Naive thymus-derived CD8-positive, alpha-beta T cell (primary cell): ENCODE results near the gene FOXB1. TPM values are rescaled to one million over a fixed set of nuclear protein-coding genes. Genes with fewer than 3 reads are reported as not detected.
A peak's percentile ranks its signal among the peaks of the same experiment; 100 is the strongest.

Source experiments
- ATAC-seq, 2 donors: fragments of 150-1000 bp; cut with Tn5 transposase in 1 of 2; sonication (Bioruptor Pico), chemical (Tn5 transposase) in 1 of 2; 1 replicate in 1 of 2; 2 replicates in 1 of 2; pipeline ENCODE4 v1.10.0; 2021; ENCODE audit warnings: mild to moderate bottlenecking in 2 of 2, moderate library complexity in 2 of 2
- POLR2A ChIA-PET: fragments of 350-600 bp; sonication (Branson Sonifier 250); formaldehyde crosslinking; loops from one replicate; lab custom pipeline; 2021; ENCODE audit warnings: antibody characterized with exemption; lab: Charles Lee
- DNase-seq, 10 donors: peaks; one replicate each; pipeline versions ENCODE4 v3.0.0 to v3.0.0-alpha.2; 2020 to 2022
- H3K27ac Mint-ChIP-seq, 10 donors: one replicate each; pipeline ENCODE4 v1.8.0; 2020 to 2022; ENCODE audit warnings: mild to moderate bottlenecking in 10 of 10, mixed read lengths in 10 of 10, moderate library complexity in 4 of 10, inconsistent platforms in 1 of 10
- H3K27me3 Mint-ChIP-seq, 5 donors: one replicate each; pipeline ENCODE4 v1.8.0; 2021 to 2022; ENCODE audit warnings: mixed read lengths in 5 of 5
- H3K36me3 Mint-ChIP-seq, 3 donors: one replicate each; pipeline ENCODE4 v1.8.0; 2020 to 2022; ENCODE audit warnings: mixed read lengths in 3 of 3, mild to moderate bottlenecking in 2 of 3, inconsistent platforms in 1 of 3
- H3K4me1 Mint-ChIP-seq, 4 donors: one replicate each; pipeline ENCODE4 v1.8.0; 2021 to 2022; ENCODE audit warnings: mixed read lengths in 4 of 4
- H3K4me3 Mint-ChIP-seq, 10 donors: one replicate each; pipeline ENCODE4 v1.8.0; 2020 to 2022; ENCODE audit warnings: mild to moderate bottlenecking in 10 of 10, mixed read lengths in 10 of 10, moderate library complexity in 6 of 10, inconsistent platforms in 1 of 10
- H3K9me3 Mint-ChIP-seq, 9 donors: one replicate each; pipeline ENCODE4 v1.8.0; 2020 to 2022; ENCODE audit warnings: mixed read lengths in 9 of 9, mild to moderate bottlenecking in 3 of 9, inconsistent platforms in 1 of 9, moderate library complexity in 1 of 9
- polyA plus RNA-seq, 3 donors: library from polyadenylated mRNA; unstranded; fragments of 300-500 nt; fragmentation: Illumina TruSeq; gene quantifications; one replicate each; pipeline ENCODE4 v1.2.3, GENCODE V29; 2021
- total RNA-seq, 8 experiments: library from RNA in 2 of 8; stranded (reverse) in 2 of 8; gene quantifications; one replicate each; pipeline ENCODE4 v1.2.3 and lab custom pipeline; 2021 to 2026

FOXB1 gene
- total and polyA plus RNA-seq, 5 experiments from 2014 or later, result 0.09 to 0.25 (median 0.13) TPM; not detected in 2

DNA sequence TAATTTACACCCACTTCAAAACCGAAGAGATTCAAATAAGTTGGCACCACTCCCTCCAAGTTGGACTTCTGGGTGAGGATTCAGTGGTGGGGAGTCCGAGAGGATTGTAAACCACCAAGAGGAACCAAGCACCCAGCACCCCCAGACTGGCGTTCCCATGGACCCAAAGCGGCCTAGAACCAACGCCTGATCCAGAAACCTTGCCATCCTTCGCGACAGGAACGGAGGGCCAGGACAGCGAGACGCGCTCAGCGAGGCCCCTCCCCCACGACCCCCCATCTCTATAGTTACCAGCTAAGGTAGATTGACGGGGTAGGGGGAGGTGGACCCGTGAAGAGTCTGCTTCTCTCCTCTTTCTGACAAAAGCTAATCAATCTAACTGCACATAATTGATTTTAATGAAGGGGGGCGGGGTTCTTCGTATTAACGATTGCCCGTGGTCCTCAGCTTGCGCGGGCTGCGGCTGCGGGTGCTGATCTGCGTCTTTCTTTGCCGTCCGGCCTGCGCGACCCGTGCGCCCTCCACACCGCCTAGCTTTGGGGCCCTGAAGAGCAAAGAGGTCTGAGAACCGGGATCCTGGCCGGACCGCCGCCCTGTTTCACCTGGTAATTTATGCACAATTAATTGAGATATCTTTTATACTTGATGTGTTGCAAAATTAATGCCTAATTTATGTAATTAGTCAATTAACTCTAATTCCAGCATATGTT lies 10.9 kb upstream of the FOXB1 start:
- peaks cover 0 to 7% (median 0%) of the 10 kb centered on the region in 9 donors for H3K9me3 Mint-ChIP-seq
- no peak overlapping the region for H3K4me3 Mint-ChIP-seq
- H3K4me1 Mint-ChIP-seq, result peaks cover 9 to 34% (median 21%) of the 10 kb centered on the region in 4 donors
- ATAC-seq (no peak), DNase-seq (no peak)
- no peak overlapping the region for H3K27ac Mint-ChIP-seq
- H3K36me3 Mint-ChIP-seq, result peaks cover 0 to 3% (median 0%) of the 10 kb centered on the region in 3 donors
- POLR2A ChIA-PET, result interaction anchor here (4.0 kb wide), 1 partner anchor 11 kb away, joined by 18 read pairs; the partner anchor contains the start of gene FOXB1
- H3K27me3 Mint-ChIP-seq, result peaks cover 45 to 86% (median 65%) of the 10 kb centered on the region in 5 donors

DNA sequence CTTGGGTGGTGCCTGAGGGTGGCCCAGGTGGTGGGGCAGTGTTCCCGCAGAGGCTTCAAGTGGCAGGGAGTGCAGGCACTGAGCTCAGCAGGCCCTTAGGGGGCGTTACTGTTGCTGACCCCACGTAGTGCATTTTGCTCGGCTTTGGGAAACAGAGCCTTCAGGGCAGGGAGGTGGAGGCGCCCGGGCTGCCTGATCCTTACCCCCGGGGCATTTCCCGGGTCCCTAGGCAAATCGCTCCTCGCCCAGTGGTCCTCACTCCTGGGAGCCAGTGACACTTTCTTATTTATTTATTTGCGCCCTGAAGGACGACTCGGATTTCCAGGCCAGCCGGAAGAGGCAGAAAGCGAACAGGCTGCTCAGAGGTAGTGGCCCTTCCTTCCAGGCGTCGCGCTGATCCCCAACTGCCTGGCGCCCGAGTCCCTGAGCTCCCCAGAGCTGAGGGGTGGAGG lies 10.1 kb upstream of the FOXB1 start:
- peaks cover 51 to 94% (median 70%) of the 10 kb centered on the region in 5 donors for H3K27me3 Mint-ChIP-seq
- POLR2A ChIA-PET, result interaction anchor here (4.0 kb wide), 1 partner anchor 10 kb away, joined by 18 read pairs; the partner anchor contains the start of gene FOXB1
- peaks cover 0 to 7% (median 0%) of the 10 kb centered on the region in 9 donors for H3K9me3 Mint-ChIP-seq
- peaks cover 0 to 3% (median 0%) of the 10 kb centered on the region in 3 donors for H3K36me3 Mint-ChIP-seq
- peak overlapping the region in 2 of 10 donors; percentile 62 to 65 for H3K27ac Mint-ChIP-seq
- H3K4me1 Mint-ChIP-seq, result peaks cover 9 to 38% (median 21%) of the 10 kb centered on the region in 4 donors
- H3K4me3 Mint-ChIP-seq, result no peak overlapping the region
- DNase-seq (no peak), ATAC-seq (no peak)

DNA sequence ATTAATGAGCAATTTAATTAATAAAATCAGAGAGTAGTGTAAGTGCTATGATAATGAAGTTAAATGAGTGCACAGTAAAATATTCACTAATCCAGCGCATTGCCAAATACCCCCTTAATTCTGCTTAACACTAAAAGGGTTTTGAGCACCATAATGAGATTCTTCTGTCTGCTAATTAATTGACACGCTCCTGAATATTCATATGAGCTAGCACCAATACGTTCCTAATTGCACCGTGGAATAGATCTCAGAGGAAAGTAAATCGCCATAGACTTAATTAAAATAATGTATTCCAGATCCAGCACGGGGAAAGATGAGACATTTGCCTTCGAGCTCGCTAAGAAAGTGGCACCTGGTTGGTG lies 9.6 kb upstream of the FOXB1 start:
- DNase-seq (no peak), ATAC-seq (no peak)
- POLR2A ChIA-PET, result interaction anchor here (4.0 kb wide), 1 partner anchor 10 kb away, joined by 18 read pairs; the partner anchor contains the start of gene FOXB1
- Mint-ChIP-seq H3K27me3 (peaks cover 57 to 98% (median 74%) of the 10 kb centered on the region in 5 donors), H3K4me1 (peaks cover 9 to 38% (median 24%) of the 10 kb centered on the region in 4 donors), H3K9me3 (peaks cover 0 to 11% (median 0%) of the 10 kb centered on the region in 9 donors), H3K36me3 (peaks cover 0 to 6% (median 0%) of the 10 kb centered on the region in 3 donors), H3K27ac (peak overlapping the region in 2 of 10 donors; percentile 58 to 71), H3K4me3 (peak overlapping the region in 5 of 10 donors; percentile 6 to 60 (median 17))

DNA sequence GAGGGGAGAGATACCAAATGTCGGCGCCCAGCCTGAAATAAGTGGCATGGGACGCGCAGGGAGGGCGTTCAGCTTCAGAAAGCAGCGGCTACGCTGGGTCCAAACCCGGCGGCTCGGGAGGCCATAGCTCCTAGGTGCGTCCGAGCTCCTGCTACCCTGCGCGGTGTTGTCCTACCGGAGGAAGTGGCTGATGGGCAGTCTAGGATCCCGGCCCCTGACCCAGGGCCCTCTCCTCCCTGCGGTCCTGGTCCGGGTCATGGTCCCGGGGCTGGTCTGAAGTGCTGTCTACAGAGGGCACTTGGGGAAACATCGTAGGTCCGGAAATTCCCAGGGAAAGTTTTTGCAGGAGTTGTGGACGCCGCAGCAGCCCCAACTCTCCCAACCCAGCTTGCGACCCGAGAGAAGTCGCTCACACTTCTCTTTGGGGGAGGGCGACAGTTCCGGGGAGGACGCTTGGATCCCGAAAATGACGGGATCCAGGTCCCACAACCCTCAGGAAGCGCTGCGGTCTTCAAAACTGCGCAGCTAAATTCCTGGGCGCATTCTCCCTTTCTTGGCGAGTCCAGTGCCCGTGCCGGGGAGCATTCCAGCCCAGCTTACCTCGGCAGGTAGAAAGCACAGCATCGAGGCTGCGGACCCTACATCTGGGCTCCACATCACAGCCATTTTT lies 9.1 kb upstream of the FOXB1 start:
- DNase-seq (no peak), ATAC-seq (no peak)
- H3K9me3 Mint-ChIP-seq, result peaks cover 0 to 11% (median 0%) of the 10 kb centered on the region in 9 donors
- H3K4me1 Mint-ChIP-seq, result peaks cover 9 to 39% (median 24%) of the 10 kb centered on the region in 4 donors
- POLR2A ChIA-PET, result interaction anchor here (4.0 kb wide), 1 partner anchor 9 kb away, joined by 18 read pairs; the partner anchor contains the start of gene FOXB1
- peaks cover 55 to 98% (median 77%) of the 10 kb centered on the region in 5 donors for H3K27me3 Mint-ChIP-seq
- H3K27ac Mint-ChIP-seq, result peak overlapping the region in 2 of 10 donors; percentile 58 to 71
- H3K4me3 Mint-ChIP-seq, result peak overlapping the region in 5 of 10 donors; percentile 6 to 60 (median 17)
- peaks cover 0 to 6% (median 0%) of the 10 kb centered on the region in 3 donors for H3K36me3 Mint-ChIP-seq

DNA sequence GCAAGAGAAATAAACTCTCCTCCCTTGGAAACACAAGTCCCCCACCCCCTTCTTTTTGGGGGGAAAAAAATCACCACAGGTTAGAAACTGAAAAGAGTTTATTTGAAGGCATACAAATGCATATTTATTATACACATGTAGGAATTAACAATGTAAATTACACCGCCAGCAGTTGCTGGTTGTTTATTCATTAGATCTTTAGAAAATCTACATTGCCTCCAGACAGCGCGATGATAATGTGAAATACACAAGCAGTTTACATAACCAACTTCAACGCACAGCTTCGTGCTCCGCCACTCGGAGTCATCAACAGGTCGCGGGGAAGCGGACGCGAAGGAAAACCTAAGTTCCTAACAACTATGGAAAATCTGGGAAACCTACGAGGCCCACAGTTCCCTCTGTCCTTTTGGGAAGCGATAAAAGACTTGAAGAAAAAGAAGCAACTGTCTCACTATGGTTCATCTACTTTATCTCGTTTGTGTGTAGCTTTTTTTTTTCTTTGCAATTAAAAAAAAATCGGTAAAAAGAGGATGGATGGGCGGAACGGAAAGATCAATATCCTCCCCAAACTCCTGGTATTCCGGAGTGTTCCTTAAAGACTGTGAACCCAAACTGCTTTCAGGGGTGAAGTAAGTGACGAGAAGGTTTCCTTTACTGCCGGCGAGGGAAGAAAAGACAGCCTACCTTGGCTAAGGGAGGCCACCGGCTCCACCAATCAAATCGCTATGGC lies 8.4 kb upstream of the FOXB1 start:
- H3K27me3 Mint-ChIP-seq, result peaks cover 59 to 98% (median 84%) of the 10 kb centered on the region in 5 donors
- peak overlapping the region in 3 of 10 donors; percentile 19 to 40 (median 29) for H3K27ac Mint-ChIP-seq
- H3K36me3 Mint-ChIP-seq, result peaks cover 0 to 9% (median 0%) of the 10 kb centered on the region in 3 donors
- peaks cover 12 to 45% (median 26%) of the 10 kb centered on the region in 4 donors for H3K4me1 Mint-ChIP-seq
- peaks cover 0 to 11% (median under 1%) of the 10 kb centered on the region in 9 donors for H3K9me3 Mint-ChIP-seq
- ATAC-seq (no peak), DNase-seq (no peak)
- POLR2A ChIA-PET, result interaction anchor here (4.0 kb wide), 1 partner anchor 9 kb away, joined by 18 read pairs; the partner anchor contains the start of gene FOXB1
- H3K4me3 Mint-ChIP-seq, result peak overlapping the region in 2 of 10 donors; percentile 11 to 15

DNA sequence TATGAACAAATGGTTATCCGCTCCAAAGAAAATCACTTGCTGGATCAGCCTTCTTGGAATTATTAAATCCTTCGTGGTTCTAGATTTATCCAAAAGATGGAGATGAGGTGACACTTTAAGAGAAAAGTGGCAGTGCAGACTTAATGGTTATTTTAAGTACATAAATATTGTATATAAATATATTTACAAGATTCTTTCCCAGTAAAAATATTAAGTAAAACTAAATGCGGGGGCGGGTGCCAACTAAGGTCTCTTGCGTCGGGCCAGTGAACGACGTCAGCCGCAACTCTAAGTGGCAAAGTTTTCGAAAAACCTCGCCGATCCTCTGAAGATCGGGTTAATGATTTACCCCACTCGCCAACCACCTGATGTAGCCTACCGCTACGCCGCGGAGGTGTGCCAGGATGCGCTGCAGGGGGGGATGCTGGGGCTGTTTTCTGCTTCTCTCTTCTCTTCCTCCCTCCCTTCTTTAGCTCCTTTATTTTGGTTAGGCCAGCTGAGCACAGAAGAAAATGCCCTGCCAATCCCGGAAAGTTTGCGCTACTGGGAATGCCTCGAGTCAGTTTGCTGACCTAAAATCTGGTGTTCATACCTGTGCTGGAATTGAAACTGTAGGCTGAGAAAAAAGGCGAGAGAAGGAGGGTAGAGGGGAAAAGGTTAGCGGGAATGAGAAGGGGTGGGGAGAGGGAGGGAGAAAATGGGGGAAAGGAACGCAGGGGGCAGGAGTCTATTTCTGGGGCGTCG lies 7.6 kb upstream of the FOXB1 start:
- H3K4me1 Mint-ChIP-seq, result peaks cover 15 to 50% (median 26%) of the 10 kb centered on the region in 4 donors
- H3K36me3 Mint-ChIP-seq, result peaks cover 0 to 13% (median 5%) of the 10 kb centered on the region in 3 donors

DNA sequence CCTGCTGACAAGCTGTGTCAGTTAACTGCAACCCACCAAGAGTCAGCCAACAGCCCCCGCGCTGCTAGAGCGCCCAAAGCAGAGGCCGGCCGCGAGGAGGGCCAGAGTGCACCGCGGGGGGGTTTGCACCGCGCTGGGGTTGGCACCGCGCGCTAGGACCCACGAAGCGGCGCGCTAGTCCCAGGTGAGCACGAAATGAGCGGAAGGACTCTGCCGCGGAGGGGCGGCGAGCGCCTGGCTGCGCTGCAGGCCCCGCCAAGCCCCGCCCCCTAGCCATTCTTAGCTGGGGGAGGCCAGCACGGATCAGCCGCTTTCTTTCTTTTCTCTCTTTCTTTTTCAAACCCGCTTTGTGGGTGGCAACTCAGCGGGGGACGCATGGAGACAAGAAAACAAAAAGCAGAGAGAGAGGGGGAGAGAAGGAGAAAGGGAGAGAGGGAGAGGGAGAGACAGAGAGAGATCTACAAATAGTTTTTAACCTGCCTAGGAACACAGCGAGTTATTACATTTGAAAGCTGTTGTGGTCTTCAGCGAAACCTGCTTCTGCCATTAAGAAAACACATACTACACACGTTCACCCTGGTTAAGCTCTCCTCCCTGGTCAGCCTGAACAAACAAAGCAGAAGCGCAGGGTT lies 6.9 kb upstream of the FOXB1 start:
- Mint-ChIP-seq H3K36me3 (peaks cover 2 to 14% (median 11%) of the 10 kb centered on the region in 3 donors), H3K4me1 (peaks cover 15 to 57% (median 26%) of the 10 kb centered on the region in 4 donors), H3K27ac (peak overlapping the region in 1 of 10 donors; percentile 56), H3K27me3 (peaks cover 69 to 98% (median 89%) of the 10 kb centered on the region in 5 donors), H3K9me3 (peaks cover 2 to 22% (median 14%) of the 10 kb centered on the region in 9 donors), H3K4me3 (peak overlapping the region in 9 of 10 donors; percentile 16 to 58 (median 40))
- DNase-seq, result peak in 5 of 10 donors; percentile 32 to 73 (median 54)
- peak; percentile 74 to 86 for ATAC-seq
- POLR2A ChIA-PET, result interaction anchor here (1.1 kb wide), 1 partner anchor 130 kb away, joined by 3 read pairs; no protein-coding TSS in a partner anchor

More for the DNA sequence above, 7.6 kb upstream of the FOXB1 start:
- peak overlapping the region in 8 of 10 donors; percentile 20 to 58 (median 34) for H3K4me3 Mint-ChIP-seq
- peak overlapping the region in 1 of 10 donors; percentile 19 for H3K27ac Mint-ChIP-seq
- peaks cover 2 to 17% (median 8%) of the 10 kb centered on the region in 9 donors for H3K9me3 Mint-ChIP-seq
- DNase-seq, result no peak
- H3K27me3 Mint-ChIP-seq, result peaks cover 66 to 98% (median 86%) of the 10 kb centered on the region in 5 donors
- POLR2A ChIA-PET, result interaction anchor here (4.0 kb wide), 1 partner anchor 8 kb away, joined by 18 read pairs; the partner anchor contains the start of gene FOXB1
- ATAC-seq, result peak in 1 of 2 donors; percentile 34

DNA sequence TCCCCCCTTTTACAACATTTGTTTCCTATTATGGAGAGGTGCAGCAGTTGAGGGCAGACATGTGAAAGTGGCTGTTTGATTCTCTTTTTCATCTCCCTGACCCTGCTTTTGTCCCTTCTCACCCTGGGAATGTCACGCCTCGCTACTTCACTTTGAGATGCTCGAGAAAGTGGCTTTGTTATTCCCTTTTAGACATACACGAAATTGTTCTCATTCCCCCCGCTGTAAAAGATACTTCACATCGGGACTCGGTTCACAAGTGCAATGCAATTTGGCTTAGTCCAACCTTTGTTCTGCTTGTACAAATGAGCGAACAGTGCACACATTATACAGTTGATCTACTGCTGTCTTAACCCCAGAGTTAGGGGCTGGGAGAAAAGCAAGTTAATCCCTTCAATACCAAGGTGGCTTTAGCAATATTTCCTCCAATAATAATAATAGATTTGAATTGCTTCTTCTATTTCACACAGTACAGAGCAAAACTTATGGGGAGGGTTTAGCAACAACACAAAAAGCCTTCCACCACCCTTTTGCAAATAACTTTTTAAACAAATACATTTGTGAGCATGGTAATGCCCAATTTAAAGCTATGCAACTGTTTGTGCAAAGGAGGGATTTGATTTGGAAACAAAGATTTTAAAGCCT lies 5.7 kb upstream of the FOXB1 start:
- ATAC-seq, result no peak
- peaks cover 73 to 98% (median 89%) of the 10 kb centered on the region in 5 donors for H3K27me3 Mint-ChIP-seq

DNA sequence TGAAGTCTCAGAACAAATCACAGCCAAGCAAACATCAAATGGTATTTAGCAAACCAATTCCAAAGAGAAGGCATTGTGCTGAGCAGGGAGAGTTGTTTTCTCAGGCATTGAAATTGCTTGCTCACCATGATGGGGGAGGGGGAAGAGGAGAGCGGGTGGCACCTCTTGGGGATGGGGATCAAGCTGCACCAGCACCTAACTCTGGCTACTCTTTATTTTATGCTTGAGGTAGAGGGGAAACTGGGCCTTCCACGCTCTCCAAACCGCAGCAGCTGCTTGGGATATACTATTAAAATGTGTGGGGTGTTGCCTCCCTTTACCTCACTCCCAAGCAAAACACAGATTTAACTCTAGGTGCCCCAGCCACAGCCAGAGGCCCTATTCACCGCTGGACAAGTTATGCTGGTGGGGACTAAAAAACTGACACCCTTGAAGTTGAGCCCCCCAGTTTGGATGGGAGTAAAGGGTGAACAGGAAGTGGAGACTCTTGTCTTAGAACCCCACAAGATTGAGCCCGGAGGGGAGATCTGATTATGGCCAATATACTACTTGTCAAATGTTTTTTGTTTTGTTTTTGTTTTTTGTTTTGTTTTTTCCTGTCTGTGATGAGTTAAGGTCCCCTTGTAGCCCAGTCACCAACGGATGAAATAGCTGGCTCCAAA lies 5.0 kb upstream of the FOXB1 start:
- Mint-ChIP-seq H3K4me1 (peaks cover 18 to 66% (median 33%) of the 10 kb centered on the region in 4 donors), H3K9me3 (peaks cover 8 to 31% (median 21%) of the 10 kb centered on the region in 9 donors), H3K4me3 (peak overlapping the region in 3 of 10 donors; percentile 3 to 26 (median 14)), H3K27me3 (peaks cover 74 to 98% (median 86%) of the 10 kb centered on the region in 5 donors), H3K36me3 (peaks cover 2 to 18% (median 18%) of the 10 kb centered on the region in 3 donors), H3K27ac (peak overlapping the region in 2 of 10 donors; percentile 72 to 79)
- ATAC-seq, result no peak
- POLR2A ChIA-PET, result interaction anchor here (0.9 to 1.4 kb wide), 2 partner anchors 8 to 22 kb away, joined by 3 read pairs; no protein-coding TSS in a partner anchor
- DNase-seq, result no peak

More for the DNA sequence above, 5.7 kb upstream of the FOXB1 start:
- DNase-seq, result no peak
- Mint-ChIP-seq H3K4me1 (peaks cover 18 to 65% (median 28%) of the 10 kb centered on the region in 4 donors), H3K4me3 (peak overlapping the region in 1 of 10 donors; percentile 13), H3K36me3 (peaks cover 2 to 18% (median 18%) of the 10 kb centered on the region in 3 donors), H3K9me3 (peaks cover 8 to 31% (median 21%) of the 10 kb centered on the region in 9 donors), H3K27ac (peak overlapping the region in 1 of 10 donors; percentile 16)
- POLR2A ChIA-PET, result interaction anchor here (0.5 to 1.1 kb wide), 3 partner anchors 8 to 230 kb away, joined by 3 to 4 read pairs (median 3); no protein-coding TSS in a partner anchor
